GM19328 (cell line): ENCODE data around the gene SEMA5B.

ENCODE experiments used
- ATAC-seq: cut with Tn5 transposase; IDR thresholded peaks from one replicate; pipeline ENCODE4 v1.9.1; 2021; ENCODE audit warnings: mild to moderate bottlenecking, moderate library complexity; ENCODE audit not compliant: unreplicated experiment

SEMA5B gene

GRCh38 chr3:122908251-122908650 is 119.3 kb downstream of the SEMA5B start:
- no peak for ATAC-seq

- no peak for ATAC-seq
These were observed 120.1 kb downstream of the SEMA5B start for GRCh38 chr3:122907471-122907870.

DNA sequence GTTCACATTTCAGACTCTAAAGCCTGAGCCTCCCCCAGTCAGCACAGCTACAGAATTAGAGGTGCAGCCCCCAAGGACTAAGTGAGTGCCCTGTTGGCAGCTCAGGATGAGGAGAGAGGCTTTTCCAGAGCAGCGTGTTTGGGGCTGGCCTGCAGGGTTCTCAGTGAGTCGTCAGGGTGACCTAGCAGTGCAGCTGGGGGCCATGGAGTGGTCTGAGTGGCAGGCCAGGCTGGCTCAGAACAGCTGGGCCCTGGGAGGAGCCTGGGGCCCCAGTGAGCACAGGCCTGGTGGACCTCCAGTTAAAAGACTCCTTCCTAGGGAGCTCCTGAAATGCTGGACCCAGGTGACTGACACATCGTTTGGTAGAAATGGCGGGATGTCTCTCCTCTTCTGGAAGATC is 124.4 kb downstream of the SEMA5B start:
- no peak for ATAC-seq

GRCh38 chr3:122902326-122902725 is 125.2 kb downstream of the SEMA5B start:
- no peak for ATAC-seq

DNA sequence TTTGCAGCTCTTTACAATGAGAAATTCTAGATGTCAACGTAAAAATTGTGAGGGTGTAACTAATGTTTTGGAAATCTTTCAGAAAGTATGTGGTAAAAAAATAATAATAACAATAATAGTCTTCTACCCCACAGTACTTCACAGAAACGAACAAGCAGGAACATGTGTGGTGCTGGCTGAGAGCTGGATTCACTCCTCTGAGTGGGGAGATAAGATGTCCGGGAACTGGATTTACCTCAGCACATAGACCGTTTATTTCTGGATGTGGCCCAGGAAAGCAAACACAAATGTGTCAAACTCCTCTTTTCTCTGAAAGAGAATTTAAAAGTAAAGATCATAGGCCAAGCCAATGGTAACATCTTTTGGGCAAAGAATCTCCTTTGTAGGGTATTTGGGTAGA is 129.3 kb downstream of the SEMA5B start:
- no peak for ATAC-seq

DNA sequence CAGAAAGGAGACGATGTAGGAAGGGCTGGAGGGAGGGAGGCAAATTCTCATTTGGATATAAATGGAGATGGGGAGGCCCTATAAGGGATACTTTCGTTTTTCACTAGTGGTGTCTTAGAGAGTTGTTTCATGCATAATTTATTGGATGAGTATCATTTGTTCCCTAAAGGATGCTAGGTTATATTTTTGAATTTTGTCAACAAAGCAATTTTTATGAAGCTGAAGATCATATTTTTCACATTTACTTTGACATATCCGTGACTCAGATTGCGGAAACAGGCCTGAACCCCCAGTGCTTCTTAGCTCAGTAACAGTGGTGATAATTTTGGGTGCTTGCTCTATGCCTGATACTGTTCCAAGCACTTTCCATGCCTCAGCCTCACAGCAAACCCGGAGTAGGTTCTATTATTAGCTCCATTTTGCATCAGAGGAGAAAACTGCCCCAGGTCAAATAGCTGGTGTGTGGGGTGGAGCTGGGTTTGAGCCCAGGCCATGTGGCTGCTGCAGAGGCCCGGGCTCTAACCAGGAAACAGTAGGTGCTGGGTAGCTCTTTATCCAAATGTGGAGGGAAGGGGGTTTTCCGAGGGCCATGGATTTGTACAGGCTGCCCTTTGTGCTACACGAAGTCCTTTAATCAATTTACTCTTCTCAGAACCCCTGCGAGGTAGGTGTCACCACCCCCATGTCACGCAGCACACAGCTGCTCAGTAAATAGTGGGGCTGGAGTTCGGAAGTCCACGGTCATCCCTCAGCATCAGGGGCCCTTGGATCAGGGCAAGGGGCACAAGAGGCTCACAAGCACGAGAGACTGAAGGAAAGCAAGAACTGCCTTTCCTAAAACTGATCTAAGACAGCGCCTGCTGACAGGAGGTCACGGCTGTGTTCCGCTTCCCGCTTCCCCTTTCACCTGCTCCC is 133.6 kb downstream of the SEMA5B start:
- ATAC-seq = no peak

DNA sequence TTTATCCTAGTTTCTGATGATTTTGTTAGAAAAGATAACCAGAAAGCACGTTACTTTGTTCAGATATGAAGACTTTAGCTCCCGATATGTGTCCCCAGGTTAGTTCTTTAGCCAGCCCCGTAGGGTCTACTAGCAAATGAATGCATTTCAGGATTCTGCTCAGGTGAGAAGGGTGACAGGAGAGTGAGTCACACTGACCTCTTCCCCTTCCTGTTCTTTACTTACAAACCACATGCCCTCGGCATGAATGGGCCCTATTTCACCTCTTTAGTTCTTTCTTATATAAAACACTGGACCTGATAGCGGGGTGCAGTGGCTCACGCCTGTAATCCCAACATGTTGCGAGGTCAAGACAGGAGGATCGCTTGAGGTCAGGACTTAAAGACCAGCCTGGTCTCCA is 134.3 kb downstream of the SEMA5B start:
- ATAC-seq = no peak

GRCh38 chr3:122892118-122892960 is 135.2 kb downstream of the SEMA5B start:
- ATAC-seq = no peak

- no peak for ATAC-seq
These were observed 136.8 kb downstream of the SEMA5B start for GRCh38 chr3:122890720-122891220.

GRCh38 chr3:122890077-122890719 is 137.4 kb downstream of the SEMA5B start:
- no peak for ATAC-seq

GRCh38 chr3:122886946-122887345 is 140.6 kb downstream of the SEMA5B start:
- ATAC-seq = no peak

GRCh38 chr3:122886251-122886650 is 141.3 kb downstream of the SEMA5B start:
- ATAC-seq = no peak

GRCh38 chr3:122882361-122882947 is 145.1 kb downstream of the SEMA5B start:
- no peak for ATAC-seq

DNA sequence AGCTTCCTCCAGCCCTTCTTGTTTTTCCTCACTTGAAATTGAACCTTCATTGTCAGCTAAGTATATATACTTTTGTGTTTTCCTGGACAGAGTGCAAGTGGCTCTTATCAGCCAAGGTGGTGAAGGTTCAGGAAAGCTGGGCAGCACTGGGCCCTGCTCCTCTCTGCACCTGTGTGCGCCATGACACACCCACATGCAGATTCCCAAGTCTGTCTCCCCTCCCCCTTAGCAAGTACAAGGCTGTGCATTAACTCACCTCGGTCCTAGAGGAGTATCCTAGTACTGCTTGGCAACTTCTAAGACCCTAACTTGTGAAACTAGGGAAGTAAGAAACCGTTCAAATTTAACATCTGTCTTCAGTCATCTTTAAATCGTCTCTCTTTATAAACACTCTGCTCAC is 146.9 kb downstream of the SEMA5B start:
- ATAC-seq = no peak

GRCh38 chr3:122880173-122880572 is 147.4 kb downstream of the SEMA5B start:
- ATAC-seq = no peak

DNA sequence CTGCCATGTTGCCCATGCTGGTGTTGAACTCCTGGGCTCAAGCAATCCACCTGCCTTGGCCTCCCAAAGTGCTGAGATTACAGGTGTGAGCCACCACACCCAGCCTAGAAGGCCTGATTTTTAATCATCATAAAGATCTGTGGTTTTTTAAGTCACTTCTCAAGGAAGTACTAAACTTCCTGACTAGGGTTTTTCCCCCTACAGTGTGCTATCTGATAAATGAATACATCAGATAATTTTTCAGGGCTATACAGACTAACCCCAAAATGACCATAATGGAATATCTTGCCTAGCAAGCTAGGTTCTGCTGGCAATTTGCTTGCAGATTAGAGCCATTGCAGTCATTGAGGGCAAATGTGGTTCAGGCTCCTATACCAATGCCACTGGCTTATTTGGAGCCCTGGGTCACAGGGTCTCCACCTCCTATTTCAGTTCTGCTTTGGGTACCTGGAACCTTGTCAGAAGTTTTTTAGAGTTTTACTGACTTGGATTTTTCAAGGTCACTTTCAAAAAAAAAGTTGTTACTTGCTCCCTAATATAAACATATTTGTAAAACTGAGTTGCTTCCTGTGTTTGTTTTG is 151.9 kb downstream of the SEMA5B start:
- no peak for ATAC-seq

GRCh38 chr3:122873741-122874515 is 153.6 kb downstream of the SEMA5B start:
- ATAC-seq = no peak

DNA sequence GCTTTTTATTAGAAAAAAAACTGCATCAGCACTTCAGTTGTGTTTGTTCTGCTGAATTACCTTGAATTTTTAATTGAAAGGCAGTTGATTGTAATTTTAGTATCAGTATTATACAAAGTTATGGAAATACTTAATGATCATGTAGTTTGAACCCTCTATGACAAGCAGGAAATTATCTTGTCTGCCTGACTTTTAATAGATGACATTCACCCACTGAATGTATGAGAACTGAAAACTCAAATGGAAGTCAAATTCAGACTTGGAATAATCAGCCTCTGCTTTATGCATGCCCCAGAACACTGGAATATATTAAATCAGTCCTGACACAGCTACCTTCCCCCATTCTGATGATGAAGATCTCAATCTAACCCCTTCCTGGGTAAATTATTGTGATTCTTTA is 159.2 kb downstream of the SEMA5B start:
- ATAC-seq = no peak

DNA sequence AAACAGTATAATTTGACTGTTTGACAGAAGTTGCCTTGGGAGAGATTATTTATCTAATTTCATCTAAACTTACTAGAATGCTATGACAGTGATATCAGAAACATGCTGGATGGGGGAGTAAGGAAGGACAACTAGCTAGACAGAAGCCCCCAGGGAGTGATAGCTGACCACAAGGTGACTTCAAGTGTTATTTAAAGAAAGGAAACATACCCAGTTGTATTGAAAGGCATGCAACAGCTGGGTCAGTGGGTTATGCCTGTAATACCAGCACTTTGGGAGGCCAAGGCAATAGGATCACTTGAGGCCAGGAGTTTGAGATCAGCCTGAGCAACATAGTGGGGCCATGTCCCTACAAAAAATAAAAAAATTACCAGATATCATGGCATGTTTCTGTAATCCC is 163.1 kb downstream of the SEMA5B start:
- ATAC-seq = no peak

GRCh38 chr3:122862381-122862780 is 165.2 kb downstream of the SEMA5B start:
- ATAC-seq = no peak
